ENCODE measurements around the gene LLGL1. TPM values are rescaled to one million over a fixed set of nuclear protein-coding genes. Genes with fewer than 3 reads are reported as not detected.

The LLGL1 gene
- total and polyA plus RNA-seq, 2 donors (not counting 3 experiments of a cell fraction or from before 2014, with no cell fraction given), result 34.9 to 47.1 TPM

DNA sequence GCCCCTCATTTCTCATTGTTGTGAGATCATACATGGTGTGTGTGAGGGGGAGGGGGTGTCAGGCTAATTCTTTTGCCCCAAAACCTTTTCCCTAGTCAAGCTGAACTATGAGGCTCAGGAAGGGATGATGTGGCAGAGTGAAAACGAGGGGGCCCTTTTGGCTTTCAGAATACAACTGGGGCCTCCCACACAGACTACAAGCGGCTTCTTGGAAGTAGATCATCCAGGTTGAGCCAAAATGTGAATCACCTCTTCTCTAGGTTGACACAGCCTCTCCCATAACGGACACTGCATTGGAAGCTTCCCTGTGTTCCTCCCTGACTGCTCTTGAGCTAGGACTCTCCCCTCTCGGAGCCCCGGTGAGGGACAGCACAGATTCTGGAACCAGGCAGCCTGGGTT lies 44.1 kb upstream of the LLGL1 start:
- Histone ChIP-seq H3K36me3 (ENCODE audit: control insufficient read depth in 2 of 2, extremely low read depth in 1 of 2, insufficient read depth in 2 of 2, low read length in 2 of 2) (no peaks in the 10 kb centered on the region), H3K4me3 (replicated peaks in 1 of 3; ENCODE audit: insufficient read depth in 1 of 3, low read depth in 1 of 3, low read length in 3 of 3) (no peak overlapping the region), H3K9me1 (replicated peaks; ENCODE audit: control insufficient read depth, extremely low read depth, insufficient read depth, low read length) (no peaks in the 10 kb centered on the region), H3K79me2 (ENCODE audit: control insufficient read depth, insufficient read depth, low read length) (peaks cover 25% of the 10 kb centered on the region), H4K20me1 (replicated peaks; ENCODE audit: control insufficient read depth, extremely low read depth, insufficient read depth, low read length) (no peaks in the 10 kb centered on the region), H3K27me3 (ENCODE audit: control insufficient read depth in 2 of 2, insufficient read depth in 2 of 2, low read length in 2 of 2) (no peaks in the 10 kb centered on the region), H3K4me2 (ENCODE audit: insufficient read depth, low read length) (no peak overlapping the region), H3K9ac (replicated peaks; ENCODE audit: extremely low read depth, insufficient read depth, low read length) (no peak overlapping the region), H3K4me1 (ENCODE audit: control insufficient read depth, extremely low read depth, insufficient read depth, low read length) (peaks cover 22% of the 10 kb centered on the region), H3K9me3 (replicated peaks; ENCODE audit: control insufficient read depth, insufficient read depth, low read length) (no peaks in the 10 kb centered on the region), H2AFZ (ENCODE audit: low read depth, low read length) (no peak overlapping the region), H3K27ac (ENCODE audit: insufficient read depth, low read depth, low read length) (no peak overlapping the region)
- intact Hi-C loops (cut with micrococcal nuclease) (no loop called here), dilution Hi-C loops (cut with MboI; ENCODE audit: extremely low pct_ligation_motif_present, low sequenced_read_pairs) (no loop called here)
- CTCF ChIA-PET, result interaction anchor here (3.4 kb wide), 1 partner anchor 41 kb away, joined by 16 read pairs; no protein-coding TSS in a partner anchor
- TF ChIP-seq POLR2AphosphoS5 (IDR thresholded peaks at IDR 0.05; ENCODE audit: insufficient read depth, low read depth, low read length), result no peak
- no peak for TF ChIP-seq POLR2A (IDR thresholded peaks at IDR 0.05; ENCODE audit: low read depth, low read length)
- TF ChIP-seq, protein P1, sequence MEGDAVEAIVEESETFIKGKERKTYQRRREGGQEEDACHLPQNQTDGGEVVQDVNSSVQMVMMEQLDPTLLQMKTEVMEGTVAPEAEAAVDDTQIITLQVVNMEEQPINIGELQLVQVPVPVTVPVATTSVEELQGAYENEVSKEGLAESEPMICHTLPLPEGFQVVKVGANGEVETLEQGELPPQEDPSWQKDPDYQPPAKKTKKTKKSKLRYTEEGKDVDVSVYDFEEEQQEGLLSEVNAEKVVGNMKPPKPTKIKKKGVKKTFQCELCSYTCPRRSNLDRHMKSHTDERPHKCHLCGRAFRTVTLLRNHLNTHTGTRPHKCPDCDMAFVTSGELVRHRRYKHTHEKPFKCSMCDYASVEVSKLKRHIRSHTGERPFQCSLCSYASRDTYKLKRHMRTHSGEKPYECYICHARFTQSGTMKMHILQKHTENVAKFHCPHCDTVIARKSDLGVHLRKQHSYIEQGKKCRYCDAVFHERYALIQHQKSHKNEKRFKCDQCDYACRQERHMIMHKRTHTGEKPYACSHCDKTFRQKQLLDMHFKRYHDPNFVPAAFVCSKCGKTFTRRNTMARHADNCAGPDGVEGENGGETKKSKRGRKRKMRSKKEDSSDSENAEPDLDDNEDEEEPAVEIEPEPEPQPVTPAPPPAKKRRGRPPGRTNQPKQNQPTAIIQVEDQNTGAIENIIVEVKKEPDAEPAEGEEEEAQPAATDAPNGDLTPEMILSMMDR (IDR thresholded peaks at IDR 0.05; ENCODE audit: extremely low read depth in 1 of 2, insufficient read depth in 1 of 2, low read depth in 1 of 2, low read length in 2 of 2), result no peak
- no peak for TF ChIP-seq GATA2 (IDR thresholded peaks at IDR 0.05; ENCODE audit: insufficient read depth, insufficient read length, low read depth, low read length)
- TF ChIP-seq, protein P2, sequence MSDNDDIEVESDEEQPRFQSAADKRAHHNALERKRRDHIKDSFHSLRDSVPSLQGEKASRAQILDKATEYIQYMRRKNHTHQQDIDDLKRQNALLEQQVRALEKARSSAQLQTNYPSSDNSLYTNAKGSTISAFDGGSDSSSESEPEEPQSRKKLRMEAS (IDR thresholded peaks at IDR 0.05; ENCODE audit: insufficient read depth, insufficient read length), result no peak
- no peak for TF ChIP-seq FOS (IDR thresholded peaks at IDR 0.05; ENCODE audit: borderline replicate concordance, insufficient read depth, low read length)
- TF ChIP-seq EZH2 (IDR thresholded peaks at IDR 0.05; ENCODE audit: borderline replicate concordance, low read depth, low read length, severe bottlenecking), result no peak
- POLR2A ChIA-PET, result no interaction called here
- no TSS peak for BruUV-seq (replicated peaks)
- FAIRE-seq (no peak), DNase-seq (ENCODE audit: low read depth, low spot score) (no peak)
